Hepatocyte (in vitro differentiated cells): ENCODE measurements around the gene PDE1C.

Source experiments
- EZH2phosphoT487 ChIP-seq: fragments of 200-600 bp; sonication (generic); IDR thresholded peaks from one replicate; pipeline ENCODE4 v1.6.1; 2018; ENCODE audit warnings: antibody characterized with exemption, mild to moderate bottlenecking, low read depth, moderate library complexity; ENCODE audit not compliant: unreplicated experiment, severe bottlenecking
- TF ChIP-seq, protein P1 (sequence below): fragments of 200-600 bp; sonication (generic); IDR thresholded peaks from 2 replicates; pipeline ENCODE4 v1.5.1; 2016; ENCODE audit warnings: antibody characterized with exemption, mild to moderate bottlenecking; ENCODE audit not compliant: poor library complexity

DNA sequence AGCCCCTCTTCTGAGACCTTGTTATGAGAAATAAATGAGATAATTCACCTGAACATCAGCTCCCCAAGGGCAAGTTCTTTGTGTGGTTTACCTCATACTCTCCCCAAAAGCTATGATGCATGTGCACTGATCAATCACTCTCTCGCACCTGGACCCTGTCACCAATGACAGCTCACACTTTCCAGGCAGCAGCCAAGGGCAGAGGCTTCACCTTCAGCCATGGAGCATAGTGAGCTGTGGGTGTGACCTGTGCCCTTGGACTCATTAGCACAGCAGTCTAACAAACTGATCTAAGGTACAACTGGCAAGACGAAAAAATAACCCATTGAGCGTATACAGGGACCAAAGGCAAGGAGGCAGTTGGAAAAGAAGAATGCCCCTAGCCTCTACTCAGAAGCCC, 17.0 kb downstream of the PDE1C start:
- TF ChIP-seq, protein P1, sequence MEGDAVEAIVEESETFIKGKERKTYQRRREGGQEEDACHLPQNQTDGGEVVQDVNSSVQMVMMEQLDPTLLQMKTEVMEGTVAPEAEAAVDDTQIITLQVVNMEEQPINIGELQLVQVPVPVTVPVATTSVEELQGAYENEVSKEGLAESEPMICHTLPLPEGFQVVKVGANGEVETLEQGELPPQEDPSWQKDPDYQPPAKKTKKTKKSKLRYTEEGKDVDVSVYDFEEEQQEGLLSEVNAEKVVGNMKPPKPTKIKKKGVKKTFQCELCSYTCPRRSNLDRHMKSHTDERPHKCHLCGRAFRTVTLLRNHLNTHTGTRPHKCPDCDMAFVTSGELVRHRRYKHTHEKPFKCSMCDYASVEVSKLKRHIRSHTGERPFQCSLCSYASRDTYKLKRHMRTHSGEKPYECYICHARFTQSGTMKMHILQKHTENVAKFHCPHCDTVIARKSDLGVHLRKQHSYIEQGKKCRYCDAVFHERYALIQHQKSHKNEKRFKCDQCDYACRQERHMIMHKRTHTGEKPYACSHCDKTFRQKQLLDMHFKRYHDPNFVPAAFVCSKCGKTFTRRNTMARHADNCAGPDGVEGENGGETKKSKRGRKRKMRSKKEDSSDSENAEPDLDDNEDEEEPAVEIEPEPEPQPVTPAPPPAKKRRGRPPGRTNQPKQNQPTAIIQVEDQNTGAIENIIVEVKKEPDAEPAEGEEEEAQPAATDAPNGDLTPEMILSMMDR = no peak
- no peak for TF ChIP-seq EZH2phosphoT487
